Parathyroid adenoma (tissue), 2 donors: ENCODE measurements around the gene LRRFIP2.

ENCODE experiments used
- H2AFZ ChIP-seq: fragments of 300-600 bp; sonication (generic); one replicate; pipeline ENCODE4 v1.7.0; 2017; ENCODE audit warnings: antibody characterized with exemption, mild to moderate bottlenecking
- H3K27ac ChIP-seq: fragments of 300-600 bp; sonication (generic); one replicate; pipeline ENCODE4 v1.7.0; 2017
- H3K27me3 ChIP-seq: fragments of 300-600 bp; sonication (generic); one replicate; pipeline ENCODE4 v1.7.0; 2017; ENCODE audit warnings: low read length; ENCODE audit not compliant: control insufficient read depth, insufficient read depth
- H3K36me3 ChIP-seq: fragments of 300-600 bp; sonication (generic); one replicate; pipeline ENCODE4 v1.7.0; 2017; ENCODE audit warnings: low read length; ENCODE audit not compliant: control insufficient read depth, insufficient read depth
- H3K4me1 ChIP-seq: fragments of 300-600 bp; sonication (generic); one replicate; pipeline ENCODE4 v1.7.0; 2017; ENCODE audit warnings: control low read depth
- H3K4me2 ChIP-seq: fragments of 300-600 bp; sonication (generic); one replicate; pipeline ENCODE4 v1.7.0; 2017; ENCODE audit warnings: low read length
- H3K4me3 ChIP-seq: fragments of 300-600 bp; sonication (generic); one replicate; pipeline ENCODE4 v1.7.0; 2017; ENCODE audit warnings: low read depth, low read length
- H3K79me2 ChIP-seq: fragments of 300-600 bp; sonication (generic); one replicate; pipeline ENCODE4 v1.7.0; 2017; ENCODE audit warnings: control low read depth
- H3K9ac ChIP-seq: fragments of 300-600 bp; sonication (generic); one replicate; pipeline ENCODE4 v1.7.0; 2017; ENCODE audit warnings: mild to moderate bottlenecking
- H3K9me3 ChIP-seq: fragments of 300-600 bp; sonication (generic); one replicate; pipeline ENCODE4 v1.7.0; 2017; ENCODE audit warnings: low read length; ENCODE audit not compliant: control insufficient read depth
- TF ChIP-seq, protein P1 (sequence below): fragments of 300-600 bp; sonication (generic); IDR thresholded peaks from one replicate; pipeline ENCODE4 v1.7.0; 2017; ENCODE audit warnings: antibody characterized with exemption, mild to moderate bottlenecking
- donor health status: primary hyperparathyroidism.

LRRFIP2 gene

DNA sequence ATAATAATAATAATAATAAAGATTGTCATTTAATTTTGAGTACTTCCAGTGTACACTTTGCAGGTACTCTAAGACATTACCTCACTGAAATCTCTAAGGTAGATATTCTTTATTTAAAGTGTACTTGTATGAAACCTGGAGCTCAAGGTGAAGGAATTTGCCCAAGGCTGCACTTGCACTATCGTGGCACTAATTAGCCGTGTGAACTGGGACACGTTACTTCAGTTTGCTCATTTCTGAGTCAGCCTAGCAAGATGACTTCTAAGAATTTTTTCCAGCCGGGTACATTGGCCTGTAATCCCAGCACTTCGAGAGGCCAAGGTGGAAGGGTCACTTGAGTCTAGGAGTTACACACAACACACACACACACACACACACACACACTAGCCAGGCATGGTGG is 147.5 kb downstream of the LRRFIP2 start:
- H3K4me3 ChIP-seq: no peak overlapping the region
- H3K36me3 ChIP-seq: no peaks in the 10 kb centered on the region
- H3K4me2 ChIP-seq: no peak overlapping the region
- no peak overlapping the region for H3K27ac ChIP-seq
- H3K79me2 ChIP-seq: no peaks in the 10 kb centered on the region
- H2AFZ ChIP-seq: no peak overlapping the region
- TF ChIP-seq, protein P1, sequence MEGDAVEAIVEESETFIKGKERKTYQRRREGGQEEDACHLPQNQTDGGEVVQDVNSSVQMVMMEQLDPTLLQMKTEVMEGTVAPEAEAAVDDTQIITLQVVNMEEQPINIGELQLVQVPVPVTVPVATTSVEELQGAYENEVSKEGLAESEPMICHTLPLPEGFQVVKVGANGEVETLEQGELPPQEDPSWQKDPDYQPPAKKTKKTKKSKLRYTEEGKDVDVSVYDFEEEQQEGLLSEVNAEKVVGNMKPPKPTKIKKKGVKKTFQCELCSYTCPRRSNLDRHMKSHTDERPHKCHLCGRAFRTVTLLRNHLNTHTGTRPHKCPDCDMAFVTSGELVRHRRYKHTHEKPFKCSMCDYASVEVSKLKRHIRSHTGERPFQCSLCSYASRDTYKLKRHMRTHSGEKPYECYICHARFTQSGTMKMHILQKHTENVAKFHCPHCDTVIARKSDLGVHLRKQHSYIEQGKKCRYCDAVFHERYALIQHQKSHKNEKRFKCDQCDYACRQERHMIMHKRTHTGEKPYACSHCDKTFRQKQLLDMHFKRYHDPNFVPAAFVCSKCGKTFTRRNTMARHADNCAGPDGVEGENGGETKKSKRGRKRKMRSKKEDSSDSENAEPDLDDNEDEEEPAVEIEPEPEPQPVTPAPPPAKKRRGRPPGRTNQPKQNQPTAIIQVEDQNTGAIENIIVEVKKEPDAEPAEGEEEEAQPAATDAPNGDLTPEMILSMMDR: no peak
- no peaks in the 10 kb centered on the region for H3K9me3 ChIP-seq
- H3K4me1 ChIP-seq: peaks cover 13% of the 10 kb centered on the region
- H3K9ac ChIP-seq: no peak overlapping the region
- H3K27me3 ChIP-seq: no peaks in the 10 kb centered on the region

DNA sequence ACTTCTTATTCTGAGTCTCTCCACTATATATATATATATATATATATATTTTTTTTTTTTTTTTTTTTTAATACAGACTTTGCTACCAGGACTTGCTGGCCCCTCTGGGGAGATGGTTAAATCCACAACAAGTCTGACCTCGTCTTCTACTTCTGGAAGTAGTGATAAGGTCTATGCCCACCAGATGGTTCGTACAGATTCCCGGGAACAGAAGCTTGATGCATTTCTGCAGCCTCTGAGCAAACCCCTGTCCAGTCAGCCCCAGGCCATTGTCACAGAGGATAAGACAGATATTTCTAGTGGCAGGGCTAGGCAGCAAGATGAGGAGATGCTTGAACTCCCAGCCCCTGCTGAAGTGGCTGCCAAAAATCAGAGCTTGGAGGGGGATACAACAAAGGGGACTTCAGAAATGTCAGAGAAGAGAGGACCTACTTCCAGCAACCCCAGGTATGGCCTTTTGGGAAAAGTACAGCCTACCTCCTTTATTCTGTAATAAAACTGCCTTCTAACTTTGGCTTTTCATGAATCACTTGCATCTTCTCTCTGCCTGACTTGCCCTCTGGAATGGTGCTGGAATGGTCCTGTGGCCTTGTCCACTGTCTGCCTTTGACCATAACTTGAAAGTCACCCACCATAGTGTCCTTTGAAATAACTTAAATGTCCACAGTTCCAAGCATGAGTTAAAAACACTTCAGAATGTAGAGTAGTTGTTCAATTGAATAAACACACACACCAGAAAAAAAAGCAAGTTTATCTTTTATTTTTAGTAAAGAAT is 148.6 kb downstream of the LRRFIP2 start:
- TF ChIP-seq, protein P1: no peak
- Histone ChIP-seq H3K4me2 (no peak overlapping the region), H3K9me3 (no peaks in the 10 kb centered on the region), H2AFZ (no peak overlapping the region), H3K4me1 (peaks cover 13% of the 10 kb centered on the region), H3K9ac (no peak overlapping the region), H3K27me3 (no peaks in the 10 kb centered on the region), H3K79me2 (no peaks in the 10 kb centered on the region), H3K27ac (no peak overlapping the region), H3K36me3 (no peaks in the 10 kb centered on the region), H3K4me3 (no peak overlapping the region)

DNA sequence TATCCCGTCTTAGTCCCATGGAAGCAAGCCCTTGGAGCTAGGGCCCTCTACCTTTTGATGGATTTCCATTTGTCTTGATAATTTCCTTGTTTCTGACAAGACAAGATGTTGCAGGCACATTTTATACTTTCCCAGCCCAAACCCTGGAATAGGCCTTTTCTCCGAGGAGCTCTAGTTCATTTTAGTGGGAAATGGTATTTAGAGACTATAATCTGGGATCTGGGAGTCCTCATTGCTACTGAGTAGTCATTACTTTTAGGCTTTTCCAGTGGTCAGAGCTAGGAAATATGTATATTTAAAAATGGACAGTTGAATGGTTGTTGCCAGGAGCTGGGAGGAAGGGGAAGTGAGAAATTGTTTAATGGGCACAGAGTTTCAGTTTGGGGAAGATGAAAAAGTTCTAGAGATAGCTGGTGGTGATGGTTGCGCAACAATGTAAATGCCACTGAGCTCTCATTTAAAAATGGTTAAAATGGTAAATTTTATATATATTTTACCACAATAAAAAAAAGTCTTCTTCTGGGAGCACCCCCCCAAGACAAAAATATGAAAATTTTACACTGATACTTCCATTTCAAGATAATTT is 149.5 kb downstream of the LRRFIP2 start:
- no peak overlapping the region for H2AFZ ChIP-seq
- H3K4me1 ChIP-seq: peaks cover 13% of the 10 kb centered on the region
- no peak overlapping the region for H3K27ac ChIP-seq
- no peaks in the 10 kb centered on the region for H3K36me3 ChIP-seq
- H3K4me3 ChIP-seq: no peak overlapping the region
- H3K9ac ChIP-seq: no peak overlapping the region
- H3K4me2 ChIP-seq: no peak overlapping the region
- H3K27me3 ChIP-seq: no peaks in the 10 kb centered on the region
- H3K79me2 ChIP-seq: no peaks in the 10 kb centered on the region
- no peaks in the 10 kb centered on the region for H3K9me3 ChIP-seq
- TF ChIP-seq, protein P1: no peak

DNA sequence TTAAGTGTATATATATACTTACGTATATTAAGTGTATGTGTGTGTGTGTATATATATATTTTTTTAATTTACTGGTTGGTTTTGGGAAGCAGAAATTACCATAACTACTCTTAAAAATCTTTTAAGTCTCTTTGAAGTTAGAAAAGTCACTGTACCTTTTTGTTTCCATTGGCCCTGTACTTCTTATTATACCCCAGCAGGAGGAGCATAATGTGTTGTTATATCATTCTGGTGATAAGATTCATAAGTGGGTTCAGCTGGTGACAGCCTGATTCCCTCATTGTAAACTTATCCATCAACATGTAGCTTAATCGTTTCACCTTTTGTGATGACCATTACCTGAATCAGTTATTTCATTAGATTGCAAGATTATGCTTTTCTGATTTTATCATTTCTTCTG is 150.3 kb downstream of the LRRFIP2 start:
- TF ChIP-seq, protein P1: peak; percentile 59
- Histone ChIP-seq H3K9me3 (no peaks in the 10 kb centered on the region), H3K79me2 (no peaks in the 10 kb centered on the region), H3K9ac (no peak overlapping the region), H3K27me3 (no peaks in the 10 kb centered on the region), H3K4me3 (no peak overlapping the region), H3K27ac (no peak overlapping the region), H3K4me2 (no peak overlapping the region), H3K4me1 (peaks cover 10% of the 10 kb centered on the region), H3K36me3 (no peaks in the 10 kb centered on the region), H2AFZ (no peak overlapping the region)

DNA sequence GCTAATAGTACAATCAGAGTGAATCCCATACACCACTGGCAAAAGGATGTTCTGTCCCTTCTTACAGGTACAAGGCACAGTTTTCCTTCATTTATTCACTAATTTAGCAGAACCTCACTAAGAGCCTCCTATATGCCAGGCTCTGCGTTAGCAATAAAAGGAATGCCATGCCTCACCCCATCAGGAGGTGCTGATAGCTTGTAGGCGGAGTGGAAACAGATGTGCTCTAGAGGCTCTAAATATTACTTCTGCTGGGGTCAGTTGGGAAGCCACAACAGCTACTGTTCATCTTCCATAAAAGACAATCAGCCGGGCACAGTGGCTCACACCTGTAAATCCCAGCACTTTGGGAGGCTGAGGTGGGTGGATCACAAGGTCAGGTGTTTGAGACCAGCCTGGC is 156.7 kb downstream of the LRRFIP2 start:
- no peaks in the 10 kb centered on the region for H3K9me3 ChIP-seq
- no peaks in the 10 kb centered on the region for H3K36me3 ChIP-seq
- no peaks in the 10 kb centered on the region for H3K79me2 ChIP-seq
- no peaks in the 10 kb centered on the region for H3K27me3 ChIP-seq
- no peak overlapping the region for H3K27ac ChIP-seq
- TF ChIP-seq, protein P1: no peak
- no peak overlapping the region for H3K9ac ChIP-seq
- H2AFZ ChIP-seq: no peak overlapping the region
- H3K4me2 ChIP-seq: no peak overlapping the region
- H3K4me1 ChIP-seq: no peaks in the 10 kb centered on the region
- no peak overlapping the region for H3K4me3 ChIP-seq
